MM.1S (cell line): ENCODE data around the gene PAN2.

ENCODE experiments used
- DNase-seq: peaks from one replicate; pipeline ENCODE4 v3.0.0-alpha.2; 2015
- H2AFZ ChIP-seq: fragments of 300-600 bp; sonication (generic); 2 replicates; pipeline ENCODE4 v1.6.0; 2016; ENCODE audit warnings: antibody characterized with exemption, low read length
- H3F3A ChIP-seq: fragments of 300-600 bp; sonication (generic); 2 replicates; pipeline ENCODE4 v1.6.1; 2016; ENCODE audit warnings: mild to moderate bottlenecking, antibody characterized with exemption, low read length, moderate library complexity, mixed read lengths; ENCODE audit not compliant: insufficient read depth
- H3K27ac ChIP-seq: fragments of 300-600 bp; sonication (generic); 2 replicates; pipeline ENCODE4 v1.5.1; 2016; ENCODE audit warnings: mild to moderate bottlenecking, low read length
- H3K27me3 ChIP-seq: fragments of 300-600 bp; sonication (generic); replicated peaks from 2 replicates; pipeline ENCODE4 v1.6.0; 2016; ENCODE audit warnings: low read length; ENCODE audit not compliant: insufficient read depth
- H3K36me3 ChIP-seq: fragments of 300-600 bp; sonication (generic); replicated peaks from 2 replicates; pipeline ENCODE4 v1.6.1; 2016; ENCODE audit warnings: mild to moderate bottlenecking, low read length, mixed read lengths; ENCODE audit not compliant: insufficient read depth
- H3K4me1 ChIP-seq: fragments of 300-600 bp; sonication (generic); 2 replicates; pipeline ENCODE4 v1.6.1; 2016; ENCODE audit warnings: low read length, mixed read lengths
- H3K4me2 ChIP-seq: fragments of 300-600 bp; sonication (generic); 2 replicates; pipeline ENCODE4 v1.6.0; 2016; ENCODE audit warnings: low read depth, low read length
- H3K4me3 ChIP-seq: fragments of 300-600 bp; sonication (generic); 2 replicates; pipeline ENCODE4 v1.5.1; 2016; ENCODE audit warnings: low read length, mixed read lengths
- H3K79me2 ChIP-seq: fragments of 300-600 bp; sonication (generic); 2 replicates; pipeline ENCODE4 v1.6.1; 2016; ENCODE audit warnings: mixed run types, low read length, mixed read lengths
- H3K9ac ChIP-seq: fragments of 300-600 bp; sonication (generic); 2 replicates; pipeline ENCODE4 v1.6.1; 2016; ENCODE audit warnings: low read length, mixed read lengths
- H3K9me2 ChIP-seq: fragments of 300-600 bp; sonication (generic); replicated peaks from 2 replicates; pipeline ENCODE4 v1.6.1; 2016; ENCODE audit warnings: mild to moderate bottlenecking, low read length, mixed read lengths; ENCODE audit not compliant: insufficient read depth
- H3K9me3 ChIP-seq: fragments of 300-600 bp; sonication (generic); replicated peaks from 2 replicates; pipeline ENCODE4 v1.6.1; 2016; ENCODE audit warnings: mild to moderate bottlenecking, low read length, mixed read lengths; ENCODE audit not compliant: insufficient read depth
- H4K20me1 ChIP-seq: fragments of 300-600 bp; sonication (generic); 2 replicates; pipeline ENCODE4 v1.6.1; 2016; ENCODE audit warnings: mild to moderate bottlenecking, low read length, moderate library complexity, mixed read lengths; ENCODE audit not compliant: insufficient read depth
- EZH2 ChIP-seq: fragments of 300-600 bp; sonication (generic); optimal IDR thresholded peaks from 2 replicates; pipeline ENCODE3; 2017; ENCODE audit warnings: low read depth, mild to moderate bottlenecking, antibody characterized with exemption, low read length, mixed read lengths
- EZH2phosphoT487 ChIP-seq: fragments of 300-600 bp; sonication (generic); IDR thresholded peaks from 2 replicates; pipeline ENCODE4 v1.6.1; 2018; ENCODE audit warnings: antibody characterized with exemption, low read length
- TF ChIP-seq, protein P1 (sequence below): fragments of 300-600 bp; sonication (generic); IDR thresholded peaks from 2 replicates; pipeline ENCODE4 v1.5.1; 2016; ENCODE audit warnings: antibody characterized with exemption, low read length, mixed read lengths

PAN2 gene

GRCh38 chr12:56308714-56309113 is 25.1 kb downstream of the PAN2 start:
- no peaks in the 10 kb centered on the region for H3F3A ChIP-seq
- no peak overlapping the region for H3K9ac ChIP-seq
- TF ChIP-seq, protein P1, sequence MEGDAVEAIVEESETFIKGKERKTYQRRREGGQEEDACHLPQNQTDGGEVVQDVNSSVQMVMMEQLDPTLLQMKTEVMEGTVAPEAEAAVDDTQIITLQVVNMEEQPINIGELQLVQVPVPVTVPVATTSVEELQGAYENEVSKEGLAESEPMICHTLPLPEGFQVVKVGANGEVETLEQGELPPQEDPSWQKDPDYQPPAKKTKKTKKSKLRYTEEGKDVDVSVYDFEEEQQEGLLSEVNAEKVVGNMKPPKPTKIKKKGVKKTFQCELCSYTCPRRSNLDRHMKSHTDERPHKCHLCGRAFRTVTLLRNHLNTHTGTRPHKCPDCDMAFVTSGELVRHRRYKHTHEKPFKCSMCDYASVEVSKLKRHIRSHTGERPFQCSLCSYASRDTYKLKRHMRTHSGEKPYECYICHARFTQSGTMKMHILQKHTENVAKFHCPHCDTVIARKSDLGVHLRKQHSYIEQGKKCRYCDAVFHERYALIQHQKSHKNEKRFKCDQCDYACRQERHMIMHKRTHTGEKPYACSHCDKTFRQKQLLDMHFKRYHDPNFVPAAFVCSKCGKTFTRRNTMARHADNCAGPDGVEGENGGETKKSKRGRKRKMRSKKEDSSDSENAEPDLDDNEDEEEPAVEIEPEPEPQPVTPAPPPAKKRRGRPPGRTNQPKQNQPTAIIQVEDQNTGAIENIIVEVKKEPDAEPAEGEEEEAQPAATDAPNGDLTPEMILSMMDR = no peak
- TF ChIP-seq EZH2 (no peak), EZH2phosphoT487 (no peak)
- H3K36me3 ChIP-seq = no peaks in the 10 kb centered on the region
- no peaks in the 10 kb centered on the region for H3K9me3 ChIP-seq
- no peak overlapping the region for H3K27ac ChIP-seq
- H4K20me1 ChIP-seq = no peaks in the 10 kb centered on the region
- H2AFZ ChIP-seq = no peak overlapping the region
- no peaks in the 10 kb centered on the region for H3K4me1 ChIP-seq
- no peak overlapping the region for H3K4me3 ChIP-seq
- DNase-seq = no peak
- H3K4me2 ChIP-seq = no peak overlapping the region
- no peaks in the 10 kb centered on the region for H3K9me2 ChIP-seq
- no peaks in the 10 kb centered on the region for H3K79me2 ChIP-seq
- no peaks in the 10 kb centered on the region for H3K27me3 ChIP-seq

GRCh38 chr12:56307221-56307965 is 26.4 kb downstream of the PAN2 start:
- no peak for DNase-seq
- Histone ChIP-seq H3K9me3 (no peaks in the 10 kb centered on the region), H3K4me2 (no peak overlapping the region), H3K36me3 (no peaks in the 10 kb centered on the region), H3K27me3 (no peaks in the 10 kb centered on the region), H3K79me2 (no peaks in the 10 kb centered on the region), H2AFZ (no peak overlapping the region), H3K4me3 (no peak overlapping the region), H3K4me1 (0 out of 2 replicates have a peak, but pooled peaks cover 5% of the 10 kb centered on the region), H4K20me1 (no peaks in the 10 kb centered on the region), H3K27ac (no peak overlapping the region), H3F3A (0 out of 2 replicates have a peak, but pooled peaks cover 3% of the 10 kb centered on the region), H3K9me2 (no peaks in the 10 kb centered on the region), H3K9ac (no peak overlapping the region)
- no peak for TF ChIP-seq EZH2phosphoT487
- TF ChIP-seq, protein P1 = no peak
- no peak for TF ChIP-seq EZH2

- Histone ChIP-seq H4K20me1 (no peaks in the 10 kb centered on the region), H3K4me1 (peaks cover 18% of the 10 kb centered on the region), H3F3A (peaks cover 10% of the 10 kb centered on the region), H3K9me3 (no peaks in the 10 kb centered on the region), H3K4me2 (no peak overlapping the region), H3K4me3 (no peak overlapping the region), H3K9me2 (no peaks in the 10 kb centered on the region), H3K27me3 (no peaks in the 10 kb centered on the region), H3K36me3 (no peaks in the 10 kb centered on the region), H2AFZ (no peak overlapping the region), H3K9ac (no peak overlapping the region), H3K79me2 (peaks cover 14% of the 10 kb centered on the region), H3K27ac (no peak overlapping the region)
- no peak for DNase-seq
- TF ChIP-seq EZH2phosphoT487 (no peak), EZH2 (no peak)
- TF ChIP-seq, protein P1 = no peak
These were observed 28.8 kb downstream of the PAN2 start for GRCh38 chr12:56304872-56305590.
